Hematopoietic multipotent progenitor cell treated with erythropoietin and hydrocortisone succinate and interleukin-3 and kit ligand, for 8 days (in vitro differentiated cells): ENCODE data around the gene MDFIC.

Experiments
- DNase-seq: peaks from one replicate; pipeline ENCODE4 v3.0.0-alpha.2; 2015

MDFIC gene

GRCh38 chr7:114929570-114929969 is 7.7 kb downstream of the MDFIC start:
- DNase-seq, result no peak

GRCh38 chr7:114930107-114930661 is 8.3 kb downstream of the MDFIC start:
- DNase-seq, result no peak

DNA sequence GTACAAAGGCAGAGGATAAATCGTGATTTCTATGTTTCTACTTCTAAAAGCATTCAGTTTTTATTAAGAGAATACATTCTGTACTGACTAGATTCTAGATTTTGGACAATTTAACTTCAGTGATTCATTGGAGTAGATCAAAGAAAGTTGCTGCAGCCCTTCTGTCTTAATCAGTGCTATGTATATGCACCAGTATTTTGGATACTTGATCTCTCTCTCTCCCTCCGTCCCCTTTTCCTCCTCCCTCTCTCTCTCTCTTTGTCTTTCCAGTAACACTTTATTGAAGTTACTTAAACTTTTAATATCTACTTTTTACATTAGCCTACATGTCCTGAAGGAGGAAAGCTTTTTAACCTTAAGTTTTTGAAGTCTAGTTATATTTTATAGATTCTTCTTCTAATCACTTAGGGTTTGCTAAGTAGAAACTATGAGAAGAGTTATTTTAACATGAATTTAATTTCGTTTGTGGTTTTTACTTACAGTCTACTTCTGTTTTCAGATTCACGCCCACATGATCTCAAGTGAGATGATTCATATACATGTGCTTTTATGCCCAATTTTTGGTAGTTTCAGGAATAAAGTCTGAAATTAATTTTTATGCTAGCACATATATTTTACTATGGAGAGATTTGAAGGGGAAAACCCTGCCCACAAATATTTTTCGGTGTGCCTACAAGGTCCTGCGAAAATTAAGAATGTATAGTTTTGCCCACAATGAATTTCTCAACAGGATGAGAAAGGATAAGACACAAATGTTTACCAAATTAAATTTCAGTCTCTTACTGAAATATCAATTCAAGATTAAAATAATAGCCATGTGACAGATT is 9.1 kb downstream of the MDFIC start:
- DNase-seq, result no peak

DNA sequence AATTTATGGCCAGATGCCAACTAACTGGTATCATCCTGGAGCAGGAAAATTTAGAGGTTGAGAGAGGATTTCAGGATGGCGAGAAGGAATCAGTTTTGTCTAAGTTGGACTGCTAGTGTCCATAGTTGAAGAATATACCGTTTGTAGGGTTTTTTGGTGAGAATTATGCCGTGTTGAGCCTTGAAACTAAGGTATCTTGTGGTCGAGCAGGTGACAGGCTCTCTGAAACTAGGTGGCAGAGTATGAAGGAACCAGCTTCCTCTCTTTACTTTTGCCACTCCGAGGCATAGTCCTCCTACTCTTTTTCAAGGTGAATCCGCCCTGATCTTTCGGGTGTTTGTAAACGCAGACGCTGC is 9.7 kb downstream of the MDFIC start:
- no peak for DNase-seq

DNA sequence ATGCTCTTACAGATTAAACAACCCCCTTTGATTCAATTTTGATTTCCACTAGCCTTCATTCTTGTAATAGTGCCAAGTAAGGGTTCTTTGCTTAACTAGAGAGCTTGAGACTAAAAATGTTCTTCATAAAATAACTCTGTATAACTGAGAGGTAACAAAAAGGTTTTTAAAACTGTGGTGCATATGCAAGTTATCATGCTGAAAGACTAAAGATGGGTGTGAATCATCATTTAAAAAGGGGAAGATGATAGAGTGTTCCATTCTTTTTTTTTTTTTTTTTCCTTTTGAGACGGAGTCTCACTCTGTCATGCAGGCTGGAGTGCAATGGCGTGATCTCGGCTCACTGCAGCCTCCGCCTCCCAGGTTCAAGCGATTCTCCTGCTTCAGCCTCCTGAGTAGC is 11.1 kb downstream of the MDFIC start:
- no peak for DNase-seq

- no peak for DNase-seq
These were observed 11.8 kb downstream of the MDFIC start for GRCh38 chr7:114933658-114934057.

- DNase-seq, result no peak
These were observed 12.2 kb downstream of the MDFIC start for GRCh38 chr7:114934086-114934485.

DNA sequence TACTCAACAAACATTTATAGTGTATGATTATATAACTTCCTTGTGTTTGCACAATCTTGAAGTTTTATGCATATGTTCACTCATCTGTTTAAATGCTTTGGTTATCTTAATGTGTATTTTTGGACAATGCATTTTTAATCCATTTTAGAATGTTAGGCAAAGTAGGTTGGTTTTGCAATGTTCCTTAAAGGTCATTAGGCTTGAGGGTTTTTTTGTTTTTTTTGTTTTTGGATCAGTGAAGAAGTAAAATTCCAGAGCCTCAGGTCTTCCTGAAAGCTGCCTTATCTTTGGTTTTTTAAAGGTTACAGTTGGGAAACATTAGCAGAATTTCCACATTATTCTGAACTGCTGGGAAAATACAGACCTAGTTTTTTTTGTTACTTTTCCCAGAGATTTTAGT is 12.8 kb downstream of the MDFIC start:
- no peak for DNase-seq

GRCh38 chr7:114936471-114936870 is 14.6 kb downstream of the MDFIC start:
- DNase-seq, result no peak

DNA sequence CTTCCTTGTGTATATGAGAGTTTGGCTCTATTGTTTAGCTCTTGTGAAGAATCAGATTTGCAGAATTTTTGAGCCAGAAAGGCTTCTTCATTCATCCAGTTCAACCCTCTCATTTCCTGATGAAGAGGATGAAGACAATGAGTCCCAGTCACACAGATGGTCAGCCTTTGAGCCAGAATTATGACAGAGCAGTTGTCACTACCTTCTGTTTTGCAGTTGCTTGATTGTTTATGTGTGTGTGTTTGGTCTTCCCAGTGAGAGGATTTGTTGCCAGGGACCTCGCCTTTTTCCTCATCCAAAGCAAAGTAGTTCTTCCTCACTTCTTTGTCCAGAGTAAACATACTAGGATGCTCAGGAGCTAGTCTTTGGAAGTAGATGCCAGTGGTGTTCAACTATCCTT is 15.6 kb downstream of the MDFIC start:
- DNase-seq, result no peak

DNA sequence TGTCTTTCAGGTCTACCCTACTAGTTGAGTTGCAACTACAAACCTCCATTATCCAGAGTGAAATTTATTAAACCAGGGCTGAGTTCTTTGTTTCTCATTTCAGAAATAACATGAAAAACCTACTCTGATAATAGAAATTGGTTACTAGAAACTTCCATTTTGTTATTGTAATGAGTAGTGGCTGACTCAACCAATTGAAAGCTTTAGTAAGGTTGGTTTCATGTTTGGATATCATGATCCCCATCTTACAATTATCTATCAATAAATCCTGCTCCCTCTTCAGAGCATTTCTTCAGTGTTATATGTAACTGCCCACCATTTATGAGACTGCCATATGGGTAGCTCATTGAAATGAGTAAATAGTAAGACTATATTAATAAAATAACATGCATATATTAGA is 16.9 kb downstream of the MDFIC start:
- DNase-seq, result no peak

DNA sequence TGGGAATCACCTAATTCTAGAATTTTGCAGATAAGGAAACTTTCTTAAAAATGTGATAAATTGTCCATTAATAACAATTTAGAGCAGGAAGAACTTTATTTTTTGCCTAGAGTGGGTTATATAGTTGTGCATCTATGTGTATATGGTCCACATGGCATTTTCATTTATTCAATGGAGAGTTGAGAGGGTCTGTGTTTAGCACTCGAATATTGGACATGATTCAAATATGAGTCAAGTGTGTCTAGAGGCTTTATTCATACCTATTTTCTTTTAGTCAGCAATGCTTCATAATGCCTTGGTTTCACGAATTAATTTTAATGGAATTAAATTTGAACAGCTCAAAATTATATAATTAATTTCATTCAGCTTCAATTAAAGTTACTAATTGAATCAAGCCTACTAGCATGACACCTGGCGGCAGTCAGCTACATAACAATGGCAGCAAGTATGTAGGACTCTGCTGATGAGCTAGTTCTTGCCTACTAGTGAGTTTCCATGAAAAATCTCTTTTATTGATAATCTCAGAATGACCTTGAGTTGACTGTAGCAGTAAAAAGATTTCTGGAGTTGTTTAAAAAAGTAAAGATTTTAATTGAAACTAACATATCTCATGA is 17.7 kb downstream of the MDFIC start:
- no peak for DNase-seq

DNA sequence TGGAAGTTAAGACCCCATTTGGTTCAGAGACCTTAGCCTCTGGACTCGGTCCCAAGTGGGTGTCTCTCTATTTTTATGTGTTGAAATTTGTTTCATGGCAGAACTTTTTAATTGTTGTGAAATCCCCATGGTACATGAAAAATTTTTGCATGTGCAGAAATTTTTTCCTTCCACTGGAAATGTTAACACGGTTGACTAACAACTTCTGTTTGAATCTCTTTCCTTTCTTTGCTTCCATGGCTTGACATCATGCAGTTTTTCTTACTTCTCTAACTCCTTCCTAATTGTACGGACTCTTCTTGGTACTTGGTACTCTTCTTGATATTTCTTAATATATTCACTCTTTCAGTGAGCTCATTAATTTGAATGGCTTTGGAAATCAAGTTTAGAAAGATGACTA is 18.3 kb downstream of the MDFIC start:
- DNase-seq, result no peak

- DNase-seq, result no peak
These were observed 19.8 kb downstream of the MDFIC start for GRCh38 chr7:114941692-114942091.

- DNase-seq, result no peak
These were observed 20.7 kb downstream of the MDFIC start for GRCh38 chr7:114942446-114943175.

- DNase-seq, result no peak
These were observed 21.6 kb downstream of the MDFIC start for GRCh38 chr7:114943530-114943929.

DNA sequence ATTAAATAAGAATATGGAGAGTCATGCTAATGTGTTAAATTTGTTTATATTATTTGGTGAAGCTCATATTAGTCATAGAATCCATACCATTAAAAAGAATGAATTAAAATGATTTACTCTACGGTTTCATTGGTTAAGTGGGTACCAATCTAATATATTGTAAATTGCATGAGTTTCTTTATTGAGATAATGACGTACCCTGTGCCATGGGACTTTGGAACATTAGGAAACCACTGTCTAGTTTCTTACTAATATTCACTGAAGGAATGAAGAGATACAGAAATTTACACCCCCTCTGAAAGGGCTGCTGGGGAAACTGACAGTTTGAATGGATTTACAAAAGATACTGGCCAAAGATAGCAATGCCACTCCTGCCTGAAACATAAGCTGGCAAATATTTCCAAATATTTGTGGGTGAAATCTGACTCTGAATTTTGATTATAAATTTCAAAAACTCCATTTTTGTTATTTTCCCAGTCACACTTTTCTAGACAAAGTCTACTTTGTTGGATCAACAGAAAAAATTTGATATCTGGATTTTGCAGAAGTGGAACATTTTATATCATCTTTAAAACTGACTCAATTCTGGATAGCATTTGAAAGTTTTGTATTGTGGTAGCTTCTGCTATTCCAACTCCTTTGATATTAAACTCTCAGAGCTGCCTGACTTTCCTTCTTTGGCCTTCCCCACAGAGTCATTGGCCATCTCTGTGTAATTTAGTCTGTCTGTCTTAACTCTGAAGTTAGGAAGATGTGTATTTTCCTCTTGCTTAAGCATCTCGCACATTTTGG is 22.3 kb downstream of the MDFIC start:
- DNase-seq, result no peak

DNA sequence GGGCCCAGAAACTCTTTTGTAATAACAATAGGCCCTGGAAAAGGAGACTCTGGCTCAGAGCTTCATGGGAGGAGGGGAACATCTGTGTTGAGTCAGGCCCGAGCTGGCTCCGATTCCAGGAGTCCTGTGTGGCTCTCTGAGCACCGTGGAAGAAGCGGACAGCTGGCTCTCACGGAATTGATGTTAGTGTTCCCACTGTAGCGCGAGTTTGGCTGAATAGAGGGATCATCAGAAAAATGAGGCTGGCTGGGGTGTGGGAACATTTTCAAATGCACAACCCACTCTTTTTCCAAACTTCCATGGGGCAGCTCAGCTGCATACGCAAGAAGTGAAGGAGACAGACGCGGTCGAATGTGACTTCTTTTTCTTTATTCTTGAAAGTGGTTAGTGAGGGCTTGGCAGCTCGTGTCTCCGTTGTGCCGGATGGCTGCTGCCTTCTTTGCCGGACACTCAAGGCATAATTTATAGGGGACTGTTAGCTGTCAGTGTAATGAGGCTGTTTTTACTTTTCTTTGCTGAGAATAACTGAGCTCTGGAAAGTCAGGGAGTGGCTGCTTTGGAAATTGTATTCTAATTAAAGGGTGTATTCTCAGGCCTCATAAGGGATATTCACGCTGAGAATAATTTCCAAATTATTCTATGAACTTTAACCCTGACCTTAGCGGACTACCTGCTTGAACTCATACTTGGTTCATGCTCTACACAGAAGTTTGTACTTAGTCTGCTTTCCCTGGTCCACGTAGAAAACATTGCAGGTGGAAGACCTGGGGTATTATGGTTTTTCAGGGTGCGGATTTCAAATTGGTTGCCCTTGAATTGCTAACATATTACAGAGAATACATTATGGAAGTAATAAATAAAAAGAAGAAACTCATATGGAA is 23.1 kb downstream of the MDFIC start:
- no peak for DNase-seq

- no peak for DNase-seq
These were observed 27.3 kb downstream of the MDFIC start for GRCh38 chr7:114949231-114949630.

DNA sequence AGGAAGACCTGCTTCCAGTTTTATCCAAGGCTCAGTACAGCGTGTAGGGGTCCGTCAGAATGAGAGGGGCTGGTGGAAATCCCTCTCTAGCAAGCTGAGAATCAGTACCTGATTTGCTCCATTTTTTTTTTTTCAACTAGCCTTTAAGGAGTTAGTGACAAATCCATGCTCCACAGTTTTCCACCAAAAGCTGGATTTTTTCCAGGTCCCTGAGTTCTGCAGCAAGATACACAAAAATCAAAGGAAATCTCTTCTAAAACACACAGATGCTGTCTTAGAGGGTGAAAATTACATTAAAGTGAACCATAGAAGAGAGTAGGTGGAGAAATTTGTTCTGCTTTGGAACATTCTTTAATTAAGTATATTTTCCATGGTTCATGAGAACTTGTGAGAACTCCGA is 30.4 kb downstream of the MDFIC start:
- DNase-seq, result no peak

GRCh38 chr7:114953724-114954123 is 31.8 kb downstream of the MDFIC start:
- DNase-seq, result no peak

DNA sequence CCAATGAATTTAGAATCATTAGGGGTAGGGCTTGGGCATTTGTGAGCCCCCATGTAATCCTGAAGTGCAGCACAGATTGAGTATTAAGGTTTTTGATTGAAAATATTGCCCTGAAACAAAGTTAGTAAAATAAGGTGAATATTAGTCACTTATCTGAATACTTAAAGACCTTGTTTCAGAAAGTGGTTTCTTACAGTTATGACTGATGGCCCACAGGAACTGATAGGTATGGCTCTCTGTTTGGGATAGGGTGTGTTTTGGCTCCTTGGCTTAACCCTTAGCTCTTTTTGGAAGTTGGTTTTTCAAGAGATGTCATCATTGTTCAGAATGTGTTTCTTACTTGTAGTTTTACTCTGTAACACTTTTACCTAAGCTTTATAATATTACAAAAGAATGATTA is 34.8 kb downstream of the MDFIC start:
- no peak for DNase-seq
